Neural progenitor cell (in vitro differentiated cells): ENCODE data around the gene CTDSP2. TPM values are rescaled to one million over a fixed set of nuclear protein-coding genes. Genes with fewer than 3 reads are reported as not detected.
"Not testable (repeated sequence)": the region's sequence is repeated elsewhere in the genome, so short reads cannot be mapped to it uniquely, and the experiment has no call there.

Experiments used
- DNase-seq: peaks from one replicate; pipeline ENCODE4 v3.0.0-alpha.2; 2016; ENCODE audit warnings: low spot score
- H2AFZ ChIP-seq: fragments of 200-600 bp; sonication (generic); replicated peaks from 2 replicates; pipeline ENCODE4 v1.6.1; 2016; ENCODE audit warnings: antibody characterized with exemption
- H3F3A ChIP-seq: fragments of 200-600 bp; sonication (generic); 2 replicates; pipeline ENCODE4 v1.6.1; 2016; ENCODE audit warnings: antibody characterized with exemption, low read depth
- H3K27ac ChIP-seq: fragments of 200-600 bp; sonication (generic); 2 replicates; pipeline ENCODE4 v1.5.1; 2016; ENCODE audit warnings: mild to moderate bottlenecking
- H3K27me3 ChIP-seq: fragments of 200-600 bp; sonication (generic); 2 replicates; pipeline ENCODE4 v1.6.1; 2016; ENCODE audit warnings: mild to moderate bottlenecking, moderate library complexity
- H3K36me3 ChIP-seq: fragments of 200-600 bp; sonication (generic); 2 replicates; pipeline ENCODE4 v1.5.1; 2016
- H3K4me1 ChIP-seq: fragments of 200-600 bp; sonication (generic); 2 replicates; pipeline ENCODE4 v1.6.1; 2016; ENCODE audit warnings: mixed run types
- H3K4me2 ChIP-seq: fragments of 200-600 bp; sonication (generic); 2 replicates; pipeline ENCODE4 v1.6.1; 2016
- H3K4me3 ChIP-seq: fragments of 200-600 bp; sonication (generic); 2 replicates; pipeline ENCODE4 v1.5.1; 2016
- H3K79me2 ChIP-seq: fragments of 200-600 bp; sonication (generic); 2 replicates; pipeline ENCODE4 v1.6.1; 2016; ENCODE audit warnings: low read depth
- H3K9ac ChIP-seq: fragments of 200-600 bp; sonication (generic); 2 replicates; pipeline ENCODE4 v1.6.1; 2016
- H3K9me3 ChIP-seq: fragments of 200-600 bp; sonication (generic); 2 replicates; pipeline ENCODE4 v1.5.1; 2016; ENCODE audit warnings: low read depth
- H4K20me1 ChIP-seq: fragments of 200-600 bp; sonication (generic); 2 replicates; pipeline ENCODE4 v1.6.1; 2016; ENCODE audit warnings: low read depth
- H3K27ac Mint-ChIP-seq: 3 replicates; pipeline ENCODE4 v1.8.0; 2021; ENCODE audit warnings: mixed read lengths
- H3K27me3 Mint-ChIP-seq: 2 replicates; pipeline ENCODE4 v1.8.0; 2022; ENCODE audit warnings: low read depth, mild to moderate bottlenecking, inconsistent platforms, moderate library complexity, mixed read lengths; ENCODE audit not compliant: insufficient read depth
- H3K36me3 Mint-ChIP-seq: 3 replicates; pipeline ENCODE4 v1.8.0; 2021; ENCODE audit warnings: mixed read lengths
- H3K4me1 Mint-ChIP-seq: 3 replicates; pipeline ENCODE4 v1.8.0; 2021; ENCODE audit warnings: mixed read lengths
- H3K4me3 Mint-ChIP-seq: 3 replicates; pipeline ENCODE4 v1.8.0; 2021; ENCODE audit warnings: mild to moderate bottlenecking, moderate library complexity, mixed read lengths
- H3K9me3 Mint-ChIP-seq: 3 replicates; pipeline ENCODE4 v1.8.0; 2020; ENCODE audit warnings: mixed read lengths
- EZH2 ChIP-seq: fragments of 200-600 bp; sonication (generic); IDR thresholded peaks from 2 replicates; pipeline ENCODE4 v1.6.1; 2017; ENCODE audit warnings: antibody characterized with exemption, mild to moderate bottlenecking, moderate library complexity
- EZH2phosphoT487 ChIP-seq: fragments of 200-600 bp; sonication (generic); IDR thresholded peaks from 2 replicates; pipeline ENCODE4 v1.6.1; 2017; ENCODE audit warnings: antibody characterized with exemption
- total RNA-seq: library from RNA; depleted of rRNA; stranded (reverse); fragments of >200 nt; gene quantifications from 2 replicates; pipeline ENCODE4 v1.2.3, GENCODE V29; 2015; ENCODE audit warnings: low replicate concordance
- TF ChIP-seq, protein P1 (sequence below): fragments of 200-600 bp; sonication (generic); IDR thresholded peaks from 2 replicates; pipeline ENCODE4 v1.5.1; 2017; ENCODE audit warnings: antibody characterized with exemption, mild to moderate bottlenecking

CTDSP2 gene
- total RNA-seq, 1 donor from 2014 or later = 43.6 TPM

DNA sequence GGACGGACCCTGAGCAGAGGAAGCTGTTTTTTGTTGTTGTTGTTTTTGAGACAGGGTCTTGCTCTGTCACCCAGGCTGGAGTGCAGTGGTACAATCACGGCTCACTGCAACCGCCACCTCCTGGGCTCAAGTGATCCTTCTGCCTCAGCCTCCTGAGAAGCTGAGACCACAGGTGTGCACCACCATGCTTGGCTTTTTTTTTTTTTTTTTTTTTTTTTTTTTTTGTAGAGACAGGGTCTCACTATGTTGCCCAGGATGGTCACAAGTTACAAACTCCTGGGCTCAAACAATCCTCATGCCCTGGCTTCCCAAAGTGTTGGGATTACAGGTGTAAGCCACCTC, 28.6 kb downstream of the CTDSP2 start:
- H3K27me3 Mint-ChIP-seq, H2AFZ ChIP-seq, H3K79me2 ChIP-seq, H3K9me3 ChIP-seq, H3K27me3 ChIP-seq, H4K20me1 ChIP-seq, H3K9me3 Mint-ChIP-seq, DNase-seq, H3K9ac ChIP-seq, H3K4me3 Mint-ChIP-seq, H3K4me1 Mint-ChIP-seq, H3K4me1 ChIP-seq, H3K4me3 ChIP-seq, H3K27ac ChIP-seq, H3K27ac Mint-ChIP-seq, H3K36me3 ChIP-seq, H3K4me2 ChIP-seq: not testable (repeated sequence)
- H3F3A ChIP-seq = peaks cover 19% of the 10 kb centered on the region
- H3K36me3 Mint-ChIP-seq = peaks cover 11% of the 10 kb centered on the region

DNA sequence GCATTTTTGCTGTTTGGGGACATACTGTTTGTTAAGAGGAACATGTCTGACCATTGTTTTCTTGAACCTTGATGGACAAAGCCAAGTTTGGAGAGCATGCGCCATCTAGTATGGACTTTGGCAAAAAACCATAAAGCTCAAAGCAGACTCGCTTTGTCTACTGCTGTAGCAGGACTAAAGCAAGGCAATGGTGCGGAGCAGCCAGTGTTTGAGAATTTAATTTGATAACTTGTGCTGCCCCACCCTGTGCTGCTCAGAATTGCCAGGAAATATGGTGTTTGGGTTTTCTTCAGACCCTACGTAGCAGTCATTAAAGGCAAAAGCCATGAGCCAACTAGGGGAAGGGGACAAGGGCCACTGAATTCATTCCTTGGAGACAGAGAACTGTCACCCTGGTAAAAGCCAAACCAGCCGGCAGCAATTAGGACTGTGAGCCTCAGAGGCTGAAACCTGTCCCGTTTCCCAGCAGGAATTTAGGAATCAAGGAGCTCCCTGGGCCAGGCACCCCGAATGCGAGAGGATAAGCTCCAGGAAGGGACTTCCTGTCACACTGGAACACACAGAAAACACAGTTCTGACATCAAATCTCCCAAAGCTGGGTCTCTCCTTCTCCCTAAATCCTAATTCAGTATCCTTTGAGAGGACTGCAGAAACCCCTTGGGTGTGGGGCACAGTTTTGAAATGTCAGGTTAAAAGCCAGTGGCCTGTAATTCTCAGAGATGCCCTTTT, 29.1 kb downstream of the CTDSP2 start:
- no peaks in the 10 kb centered on the region for H3K27me3 ChIP-seq
- H3F3A ChIP-seq = peaks cover 19% of the 10 kb centered on the region
- H3K9ac ChIP-seq = no peak overlapping the region
- H2AFZ ChIP-seq = no peak overlapping the region
- H3K4me1 Mint-ChIP-seq = no peaks in the 10 kb centered on the region
- H3K27ac Mint-ChIP-seq = no peak overlapping the region
- no peak for DNase-seq
- no peak overlapping the region for H3K4me2 ChIP-seq
- TF ChIP-seq EZH2 (no peak), EZH2phosphoT487 (no peak)
- TF ChIP-seq, protein P1, sequence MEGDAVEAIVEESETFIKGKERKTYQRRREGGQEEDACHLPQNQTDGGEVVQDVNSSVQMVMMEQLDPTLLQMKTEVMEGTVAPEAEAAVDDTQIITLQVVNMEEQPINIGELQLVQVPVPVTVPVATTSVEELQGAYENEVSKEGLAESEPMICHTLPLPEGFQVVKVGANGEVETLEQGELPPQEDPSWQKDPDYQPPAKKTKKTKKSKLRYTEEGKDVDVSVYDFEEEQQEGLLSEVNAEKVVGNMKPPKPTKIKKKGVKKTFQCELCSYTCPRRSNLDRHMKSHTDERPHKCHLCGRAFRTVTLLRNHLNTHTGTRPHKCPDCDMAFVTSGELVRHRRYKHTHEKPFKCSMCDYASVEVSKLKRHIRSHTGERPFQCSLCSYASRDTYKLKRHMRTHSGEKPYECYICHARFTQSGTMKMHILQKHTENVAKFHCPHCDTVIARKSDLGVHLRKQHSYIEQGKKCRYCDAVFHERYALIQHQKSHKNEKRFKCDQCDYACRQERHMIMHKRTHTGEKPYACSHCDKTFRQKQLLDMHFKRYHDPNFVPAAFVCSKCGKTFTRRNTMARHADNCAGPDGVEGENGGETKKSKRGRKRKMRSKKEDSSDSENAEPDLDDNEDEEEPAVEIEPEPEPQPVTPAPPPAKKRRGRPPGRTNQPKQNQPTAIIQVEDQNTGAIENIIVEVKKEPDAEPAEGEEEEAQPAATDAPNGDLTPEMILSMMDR = no peak
- no peaks in the 10 kb centered on the region for H3K36me3 ChIP-seq
- peaks cover 7% of the 10 kb centered on the region for H3K36me3 Mint-ChIP-seq
- no peaks in the 10 kb centered on the region for H3K79me2 ChIP-seq
- no peaks in the 10 kb centered on the region for H3K9me3 Mint-ChIP-seq
- H3K4me3 Mint-ChIP-seq = no peak overlapping the region
- no peaks in the 10 kb centered on the region for H3K4me1 ChIP-seq
- H4K20me1 ChIP-seq = no peaks in the 10 kb centered on the region
- H3K4me3 ChIP-seq = no peak overlapping the region
- no peaks in the 10 kb centered on the region for H3K27me3 Mint-ChIP-seq
- no peaks in the 10 kb centered on the region for H3K9me3 ChIP-seq
- H3K27ac ChIP-seq = no peak overlapping the region

DNA sequence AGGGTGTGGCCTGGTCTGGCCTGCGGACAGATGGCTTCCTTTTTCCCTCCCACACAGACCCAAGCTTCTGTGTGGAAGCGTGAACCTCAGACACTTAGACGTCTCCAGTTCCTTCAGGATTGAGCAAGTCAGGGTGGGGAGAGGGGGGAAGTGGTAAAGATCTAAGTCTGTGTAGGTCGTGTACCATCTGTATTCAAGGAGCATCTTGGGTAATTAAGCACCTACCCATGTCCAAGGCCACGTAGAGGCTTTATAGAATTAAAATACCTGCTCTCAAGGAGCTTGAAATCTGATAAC, 29.7 kb downstream of the CTDSP2 start:
- Histone ChIP-seq H3K27ac (no peak overlapping the region), H3K9ac (no peak overlapping the region), H3F3A (peaks cover 19% of the 10 kb centered on the region), H2AFZ (no peak overlapping the region), H3K4me3 (no peak overlapping the region), H3K36me3 (no peaks in the 10 kb centered on the region), H3K4me2 (no peak overlapping the region), H3K4me1 (no peaks in the 10 kb centered on the region), H3K79me2 (no peaks in the 10 kb centered on the region), H3K27me3 (no peaks in the 10 kb centered on the region), H4K20me1 (no peaks in the 10 kb centered on the region), H3K9me3 (no peaks in the 10 kb centered on the region)
- no peaks in the 10 kb centered on the region for H3K4me1 Mint-ChIP-seq
- TF ChIP-seq EZH2 (no peak), EZH2phosphoT487 (no peak)
- TF ChIP-seq, protein P1 = no peak
- DNase-seq = no peak
- no peak overlapping the region for H3K27ac Mint-ChIP-seq
- no peaks in the 10 kb centered on the region for H3K27me3 Mint-ChIP-seq
- H3K4me3 Mint-ChIP-seq = no peak overlapping the region
- no peaks in the 10 kb centered on the region for H3K9me3 Mint-ChIP-seq
- peaks cover 4% of the 10 kb centered on the region for H3K36me3 Mint-ChIP-seq

DNA sequence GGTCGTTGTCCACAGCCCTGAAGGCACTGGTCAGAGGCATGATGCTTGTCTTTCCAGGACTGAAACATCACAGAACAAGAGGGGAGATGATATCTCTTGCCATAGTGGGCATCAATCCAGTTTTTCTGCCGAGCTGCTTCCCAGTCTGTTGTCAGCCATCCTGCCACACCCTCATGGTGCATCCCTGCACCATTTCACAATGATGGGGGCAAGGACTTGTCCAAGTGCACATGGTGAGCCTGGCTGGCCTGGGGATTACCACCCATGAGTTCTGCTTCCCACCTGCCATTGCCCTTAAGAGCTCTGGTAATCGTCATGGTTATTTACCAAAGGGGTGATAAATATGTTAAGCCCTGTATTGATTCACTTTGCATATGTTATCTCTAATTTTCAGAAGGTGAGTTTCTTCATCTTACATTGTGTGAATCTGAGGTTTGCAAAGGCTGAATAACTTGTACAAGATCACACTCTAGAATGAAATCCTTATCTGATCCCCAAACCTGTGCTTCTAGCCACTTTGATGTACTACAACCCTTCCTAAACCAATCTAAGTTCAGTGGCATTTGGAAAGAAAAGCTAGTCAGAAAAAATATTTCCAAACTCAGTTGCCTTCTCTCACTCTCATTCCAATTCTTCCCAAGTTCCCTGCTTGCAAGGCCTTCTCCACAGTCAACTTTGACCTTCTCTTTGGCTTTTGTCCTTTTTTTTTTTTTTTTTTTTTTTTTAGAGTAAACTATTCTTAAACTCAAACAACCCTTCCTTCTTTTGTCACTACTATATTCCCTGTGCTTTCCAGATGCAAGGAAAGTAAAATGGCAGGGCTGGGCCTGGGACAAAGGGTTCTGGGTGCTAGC, 30.3 kb downstream of the CTDSP2 start:
- no peak overlapping the region for H3K9ac ChIP-seq
- no peak overlapping the region for H3K27ac Mint-ChIP-seq
- no peaks in the 10 kb centered on the region for H3K36me3 Mint-ChIP-seq

More for the DNA sequence above, 30.3 kb downstream of the CTDSP2 start:
- TF ChIP-seq, protein P1 = no peak
- TF ChIP-seq EZH2 = no peak
- TF ChIP-seq EZH2phosphoT487 = no peak
- H3K4me3 Mint-ChIP-seq = no peak overlapping the region
- Histone ChIP-seq H3K4me3 (no peak overlapping the region), H3K36me3 (no peaks in the 10 kb centered on the region), H3F3A (peaks cover 19% of the 10 kb centered on the region), H3K79me2 (no peaks in the 10 kb centered on the region), H2AFZ (no peak overlapping the region), H3K9me3 (no peaks in the 10 kb centered on the region), H3K27ac (no peak overlapping the region), H3K4me1 (no peaks in the 10 kb centered on the region), H4K20me1 (no peaks in the 10 kb centered on the region), H3K27me3 (no peaks in the 10 kb centered on the region), H3K4me2 (no peak overlapping the region)
- peaks cover 2% of the 10 kb centered on the region for H3K27me3 Mint-ChIP-seq
- no peaks in the 10 kb centered on the region for H3K4me1 Mint-ChIP-seq
- H3K9me3 Mint-ChIP-seq = no peaks in the 10 kb centered on the region
- no peak for DNase-seq
